Keratinocyte (primary cell): ENCODE data around the gene MBIP.

ENCODE experiments used
- EZH2 ChIP-seq: IDR thresholded peaks from one replicate; pipeline ENCODE4 v1.6.1; 2012; ENCODE audit warnings: inconsistent platforms, mild to moderate bottlenecking, low read length, moderate library complexity
- TF ChIP-seq, protein P1 (sequence below), 3 experiments: IDR thresholded peaks in 1 of 3; conservative IDR thresholded peaks in 1 of 3; optimal IDR thresholded peaks in 1 of 3; 2 replicates in 2 of 3; 3 replicates in 1 of 3; pipeline versions ENCODE3 to v1.5.1; 2011; ENCODE audit warnings: low read length in 3 of 3, mild to moderate bottlenecking in 3 of 3, moderate library complexity in 2 of 3, control low read depth in 1 of 3, inconsistent platforms in 1 of 3; ENCODE audit not compliant: insufficient read depth in 2 of 3; ENCODE audit errors: extremely low read depth in 1 of 3

DNA sequence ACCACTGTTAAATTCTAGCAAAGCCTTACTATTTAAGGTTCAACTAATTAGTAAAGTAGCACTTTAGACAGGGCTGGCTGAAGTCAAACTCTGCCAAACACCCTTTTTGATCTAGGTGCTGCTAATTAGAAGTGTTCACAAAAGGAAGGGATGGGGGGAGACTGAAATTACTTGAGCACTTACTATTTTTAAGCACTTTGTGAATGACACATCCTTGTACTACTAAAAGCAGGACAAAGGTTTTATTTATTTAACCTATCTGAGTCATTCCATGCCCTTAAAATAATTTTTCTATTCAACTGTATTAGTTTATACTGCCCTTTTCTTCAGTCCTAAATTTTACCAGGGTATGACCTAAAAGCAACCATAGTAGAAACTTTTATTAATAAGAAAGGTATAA, 20.1 kb downstream of the MBIP start:
- TF ChIP-seq, protein P1, sequence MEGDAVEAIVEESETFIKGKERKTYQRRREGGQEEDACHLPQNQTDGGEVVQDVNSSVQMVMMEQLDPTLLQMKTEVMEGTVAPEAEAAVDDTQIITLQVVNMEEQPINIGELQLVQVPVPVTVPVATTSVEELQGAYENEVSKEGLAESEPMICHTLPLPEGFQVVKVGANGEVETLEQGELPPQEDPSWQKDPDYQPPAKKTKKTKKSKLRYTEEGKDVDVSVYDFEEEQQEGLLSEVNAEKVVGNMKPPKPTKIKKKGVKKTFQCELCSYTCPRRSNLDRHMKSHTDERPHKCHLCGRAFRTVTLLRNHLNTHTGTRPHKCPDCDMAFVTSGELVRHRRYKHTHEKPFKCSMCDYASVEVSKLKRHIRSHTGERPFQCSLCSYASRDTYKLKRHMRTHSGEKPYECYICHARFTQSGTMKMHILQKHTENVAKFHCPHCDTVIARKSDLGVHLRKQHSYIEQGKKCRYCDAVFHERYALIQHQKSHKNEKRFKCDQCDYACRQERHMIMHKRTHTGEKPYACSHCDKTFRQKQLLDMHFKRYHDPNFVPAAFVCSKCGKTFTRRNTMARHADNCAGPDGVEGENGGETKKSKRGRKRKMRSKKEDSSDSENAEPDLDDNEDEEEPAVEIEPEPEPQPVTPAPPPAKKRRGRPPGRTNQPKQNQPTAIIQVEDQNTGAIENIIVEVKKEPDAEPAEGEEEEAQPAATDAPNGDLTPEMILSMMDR (optimal IDR thresholded peaks at IDR 0.05 in 1 of 3, IDR thresholded peaks at IDR 0.05 in 1 of 3, conservative IDR thresholded peaks at IDR 0.05 in 1 of 3; ENCODE audit: extremely low read depth in 1 of 3, insufficient read depth in 2 of 3, low read length in 3 of 3): no peak
- TF ChIP-seq EZH2: no peak
